ENCODE measurements around the gene ASAP3.

DNA sequence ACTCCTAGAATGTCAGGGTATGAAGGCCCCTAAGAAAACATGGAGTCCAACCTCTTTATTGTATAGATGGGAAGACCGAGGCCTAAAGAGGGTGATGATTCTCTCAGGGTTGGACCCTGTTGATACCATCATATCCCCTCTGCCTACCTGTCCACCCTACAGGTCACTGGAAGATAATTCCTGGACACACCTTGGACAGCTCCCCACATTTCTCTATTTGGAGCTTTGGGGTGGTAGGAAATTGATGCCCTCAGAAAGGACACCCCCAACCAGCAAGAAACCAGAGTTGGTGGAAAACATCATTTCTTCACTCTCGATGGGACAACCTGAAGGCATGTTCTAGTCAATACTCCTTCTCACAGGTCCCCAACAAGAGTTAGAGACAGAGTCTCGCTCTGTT, 56.4 kb downstream of the ASAP3 start:
- TF ChIP-seq EZH2 (IDR thresholded peaks at IDR 0.05; ENCODE audit: insufficient read depth, poor library complexity, severe bottlenecking) (no peak), EZH2phosphoT487 (IDR thresholded peaks at IDR 0.05; ENCODE audit: insufficient read depth, low read depth) (no peak)

Measured in GM23248 (cell line).